Keratinocyte (primary cell): ENCODE data around the gene COIL. TPM values are rescaled to one million over a fixed set of nuclear protein-coding genes. Genes with fewer than 3 reads are reported as not detected.

Experiments used
- DNase-seq: peaks from one replicate; pipeline ENCODE4 v3.0.0-alpha.2; 2011; ENCODE audit warnings: low read depth, missing footprints, low spot score
- FAIRE-seq: peaks from 2 replicates; lab custom pipeline; 2011; peaks lifted over from hg19 to GRCh38; lab: Jason Lieb, UNC
- H2AFZ ChIP-seq: 2 replicates; pipeline ENCODE4 v1.6.0; 2012; ENCODE audit warnings: low read length, control low read depth, inconsistent platforms; ENCODE audit not compliant: control insufficient read depth
- H3K27ac ChIP-seq: 2 replicates; pipeline ENCODE4 v1.5.1; 2011; ENCODE audit warnings: low read length; ENCODE audit not compliant: control insufficient read depth, insufficient read depth
- H3K27me3 ChIP-seq: 3 replicates; pipeline ENCODE4 v1.6.0; 2011; ENCODE audit warnings: low read length; ENCODE audit not compliant: control insufficient read depth, insufficient read depth; ENCODE audit errors: extremely low read depth
- H3K36me3 ChIP-seq, 2 experiments: 2 replicates in 1 of 2; 3 replicates in 1 of 2; pipeline ENCODE4 v1.5.1; 2011; ENCODE audit warnings: low read length in 2 of 2, mild to moderate bottlenecking in 1 of 2; ENCODE audit not compliant: control insufficient read depth in 2 of 2, insufficient read depth in 2 of 2; ENCODE audit errors: extremely low read depth in 1 of 2
- H3K4me1 ChIP-seq: 3 replicates; pipeline ENCODE4 v1.5.1; 2011; ENCODE audit warnings: low read length; ENCODE audit not compliant: control insufficient read depth, insufficient read depth; ENCODE audit errors: extremely low read depth
- H3K4me2 ChIP-seq: 3 replicates; pipeline ENCODE4 v1.6.0; 2011; ENCODE audit warnings: low read depth, low read length; ENCODE audit not compliant: control insufficient read depth, insufficient read depth; ENCODE audit errors: extremely low read depth
- H3K4me3 ChIP-seq, 3 experiments: fragments of 200-600 bp in 1 of 3; sonication (generic) in 1 of 3; 2 replicates in 2 of 3; 3 replicates in 1 of 3; pipeline ENCODE4 v1.5.1; 2011 to 2016; ENCODE audit warnings: low read length in 3 of 3, mild to moderate bottlenecking in 3 of 3, control low read depth in 2 of 3, inconsistent platforms in 1 of 3, low read depth in 1 of 3, mixed read lengths in 1 of 3, mixed run types in 1 of 3, moderate library complexity in 1 of 3; ENCODE audit not compliant: control insufficient read depth in 2 of 3, insufficient read depth in 2 of 3; ENCODE audit errors: extremely low read depth in 1 of 3
- H3K79me2 ChIP-seq: 2 replicates; pipeline ENCODE4 v1.6.0; 2012; ENCODE audit warnings: low read length; ENCODE audit not compliant: control insufficient read depth, insufficient read depth
- H3K9ac ChIP-seq: 3 replicates; pipeline ENCODE4 v1.6.0; 2011; ENCODE audit warnings: low read length; ENCODE audit not compliant: control insufficient read depth, insufficient read depth; ENCODE audit errors: extremely low read depth
- H3K9me1 ChIP-seq: 3 replicates; pipeline ENCODE4 v1.6.0; 2011; ENCODE audit warnings: low read length; ENCODE audit not compliant: control insufficient read depth, insufficient read depth; ENCODE audit errors: extremely low read depth
- H3K9me3 ChIP-seq: 2 replicates; pipeline ENCODE4 v1.5.1; 2012; ENCODE audit warnings: low read depth, low read length; ENCODE audit not compliant: control insufficient read depth
- H4K20me1 ChIP-seq: 3 replicates; pipeline ENCODE4 v1.6.0; 2011; ENCODE audit warnings: low read length; ENCODE audit not compliant: control insufficient read depth, insufficient read depth; ENCODE audit errors: extremely low read depth
- CTCF ChIP-seq, 3 experiments: IDR thresholded peaks in 1 of 3; conservative IDR thresholded peaks in 1 of 3; optimal IDR thresholded peaks in 1 of 3; 2 replicates in 2 of 3; 3 replicates in 1 of 3; pipeline versions ENCODE3 to v1.5.1; 2011; ENCODE audit warnings: low read length in 3 of 3, mild to moderate bottlenecking in 3 of 3, moderate library complexity in 2 of 3, control low read depth in 1 of 3, inconsistent platforms in 1 of 3; ENCODE audit not compliant: insufficient read depth in 2 of 3; ENCODE audit errors: extremely low read depth in 1 of 3
- EZH2 ChIP-seq: IDR thresholded peaks from one replicate; pipeline ENCODE4 v1.6.1; 2012; ENCODE audit warnings: inconsistent platforms, mild to moderate bottlenecking, low read length, moderate library complexity
- dilution Hi-C: fragments of 300-500 bp; cut with MboI; formaldehyde crosslinking; loops from one replicate; pipeline ENCODE4 v1.7.0; 2020; ENCODE audit warnings: low sequenced_read_pairs; ENCODE audit not compliant: extremely low pct_ligation_motif_present
- polyA plus RNA-seq, 5 experiments: library from polyadenylated mRNA; depleted of rRNA in 3 of 5; stranded (reverse) in 3 of 5; stranded (forward) in 1 of 5; unstranded in 1 of 5; fragments of >200 nt; gene quantifications; 1 replicate in 1 of 5; 2 replicates in 3 of 5; 3 replicates in 1 of 5; pipeline versions ENCODE4 v1.2.1 to v1.2.3, GENCODE V29; 2011 to 2012; ENCODE audit warnings: missing spikeins in 2 of 5, low read depth in 1 of 5, low replicate concordance in 1 of 5

COIL gene
- polyA plus RNA-seq, 1 donor (not counting 4 experiments of a cell fraction or from before 2014, with no cell fraction given): 11.6 TPM

- H3K4me3 ChIP-seq: peak overlapping the region; percentile 85 to 97 (median 93)
- FAIRE-seq (no peak), DNase-seq (no peak)
- H3K4me1 ChIP-seq: peaks cover 40% of the 10 kb centered on the region
- H3K4me2 ChIP-seq: peak overlapping the region; percentile 97
- dilution Hi-C loops: no loop called here
- peak overlapping the region; percentile 93 for H3K27ac ChIP-seq
- TF ChIP-seq EZH2 (no peak), CTCF (optimal IDR thresholded peaks at IDR 0.05 in 1 of 3, IDR thresholded peaks at IDR 0.05 in 1 of 3, conservative IDR thresholded peaks at IDR 0.05 in 1 of 3; ENCODE audit: extremely low read depth in 1 of 3, insufficient read depth in 2 of 3, low read length in 3 of 3) (no peak)
- no peaks in the 10 kb centered on the region for H3K9me1 ChIP-seq
- H2AFZ ChIP-seq: no peak overlapping the region
- no peaks in the 10 kb centered on the region for H3K9me3 ChIP-seq
- peaks cover 5 to 33% of the 10 kb centered on the region in 2 experiments for H3K36me3 ChIP-seq
- no peaks in the 10 kb centered on the region for H4K20me1 ChIP-seq
- H3K27me3 ChIP-seq: no peaks in the 10 kb centered on the region
- H3K9ac ChIP-seq: peak overlapping the region; percentile 97
- H3K79me2 ChIP-seq: peaks cover 59% of the 10 kb centered on the region
Measured at GRCh38 chr17:56912105-56912999, 48.5 kb downstream of the COIL start.

- dilution Hi-C loops: no loop called here
- Histone ChIP-seq H4K20me1 (no peaks in the 10 kb centered on the region), H2AFZ (no peak overlapping the region), H3K4me2 (peak overlapping the region; percentile 97), H3K4me3 (peak overlapping the region; percentile 9 to 58 (median 20)), H3K9me1 (no peaks in the 10 kb centered on the region), H3K4me1 (peaks cover 34% of the 10 kb centered on the region), H3K36me3 (peaks cover 9 to 45% of the 10 kb centered on the region in 2 experiments), H3K79me2 (peaks cover 70% of the 10 kb centered on the region), H3K9ac (peak overlapping the region; percentile 46), H3K9me3 (no peaks in the 10 kb centered on the region), H3K27ac (no peak overlapping the region), H3K27me3 (no peaks in the 10 kb centered on the region)
- FAIRE-seq (no peak), DNase-seq (no peak)
- TF ChIP-seq CTCF (optimal IDR thresholded peaks at IDR 0.05 in 1 of 3, IDR thresholded peaks at IDR 0.05 in 1 of 3, conservative IDR thresholded peaks at IDR 0.05 in 1 of 3; ENCODE audit: extremely low read depth in 1 of 3, insufficient read depth in 2 of 3, low read length in 3 of 3) (no peak), EZH2 (no peak)
Measured at GRCh38 chr17:56910509-56911235, 50.2 kb downstream of the COIL start.
